Neural cell (in vitro differentiated cells): Measurements from ENCODE around the gene COG4.

ENCODE experiments used
- EP300 ChIP-seq: fragments of 450-650 bp; conservative IDR thresholded peaks from 2 replicates; pipeline ENCODE4 v1.6.1; 2014; ENCODE audit warnings: antibody characterized with exemption, mild to moderate bottlenecking, moderate library complexity; ENCODE audit not compliant: poor library complexity, severe bottlenecking
- EZH2 ChIP-seq: fragments of 200-600, 300-800 bp; shearing (Covaris generic), sonication (generic); IDR thresholded peaks from 2 replicates; pipeline ENCODE4 v1.6.1; 2014; ENCODE audit warnings: antibody characterized with exemption, low read length, borderline replicate concordance, mild to moderate bottlenecking; ENCODE audit not compliant: insufficient read depth, poor library complexity, severe bottlenecking
- POLR2AphosphoS5 ChIP-seq: IDR thresholded peaks from 2 replicates; pipeline ENCODE4 v1.6.1; 2012
- TAF1 ChIP-seq: IDR thresholded peaks from 2 replicates; pipeline ENCODE4 v1.6.1; 2012; ENCODE audit warnings: low read depth
- TF ChIP-seq, protein P1 (sequence below): IDR thresholded peaks from 2 replicates; pipeline ENCODE4 v1.6.1; 2012; ENCODE audit warnings: borderline replicate concordance
- TF ChIP-seq, protein P2 (sequence below): fragments of 450-650 bp; IDR thresholded peaks from 2 replicates; pipeline ENCODE4 v1.5.1; 2014; ENCODE audit warnings: antibody characterized with exemption, mild to moderate bottlenecking, moderate library complexity; ENCODE audit not compliant: poor library complexity, severe bottlenecking

GRCh38 chr16:70478912-70479341, 44.4 kb downstream of the COG4 start:
- TF ChIP-seq, protein P1, sequence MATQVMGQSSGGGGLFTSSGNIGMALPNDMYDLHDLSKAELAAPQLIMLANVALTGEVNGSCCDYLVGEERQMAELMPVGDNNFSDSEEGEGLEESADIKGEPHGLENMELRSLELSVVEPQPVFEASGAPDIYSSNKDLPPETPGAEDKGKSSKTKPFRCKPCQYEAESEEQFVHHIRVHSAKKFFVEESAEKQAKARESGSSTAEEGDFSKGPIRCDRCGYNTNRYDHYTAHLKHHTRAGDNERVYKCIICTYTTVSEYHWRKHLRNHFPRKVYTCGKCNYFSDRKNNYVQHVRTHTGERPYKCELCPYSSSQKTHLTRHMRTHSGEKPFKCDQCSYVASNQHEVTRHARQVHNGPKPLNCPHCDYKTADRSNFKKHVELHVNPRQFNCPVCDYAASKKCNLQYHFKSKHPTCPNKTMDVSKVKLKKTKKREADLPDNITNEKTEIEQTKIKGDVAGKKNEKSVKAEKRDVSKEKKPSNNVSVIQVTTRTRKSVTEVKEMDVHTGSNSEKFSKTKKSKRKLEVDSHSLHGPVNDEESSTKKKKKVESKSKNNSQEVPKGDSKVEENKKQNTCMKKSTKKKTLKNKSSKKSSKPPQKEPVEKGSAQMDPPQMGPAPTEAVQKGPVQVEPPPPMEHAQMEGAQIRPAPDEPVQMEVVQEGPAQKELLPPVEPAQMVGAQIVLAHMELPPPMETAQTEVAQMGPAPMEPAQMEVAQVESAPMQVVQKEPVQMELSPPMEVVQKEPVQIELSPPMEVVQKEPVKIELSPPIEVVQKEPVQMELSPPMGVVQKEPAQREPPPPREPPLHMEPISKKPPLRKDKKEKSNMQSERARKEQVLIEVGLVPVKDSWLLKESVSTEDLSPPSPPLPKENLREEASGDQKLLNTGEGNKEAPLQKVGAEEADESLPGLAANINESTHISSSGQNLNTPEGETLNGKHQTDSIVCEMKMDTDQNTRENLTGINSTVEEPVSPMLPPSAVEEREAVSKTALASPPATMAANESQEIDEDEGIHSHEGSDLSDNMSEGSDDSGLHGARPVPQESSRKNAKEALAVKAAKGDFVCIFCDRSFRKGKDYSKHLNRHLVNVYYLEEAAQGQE, result no peak
- TF ChIP-seq POLR2AphosphoS5 (no peak), EP300 (no peak), TAF1 (no peak), EZH2 (no peak)
- TF ChIP-seq, protein P2, sequence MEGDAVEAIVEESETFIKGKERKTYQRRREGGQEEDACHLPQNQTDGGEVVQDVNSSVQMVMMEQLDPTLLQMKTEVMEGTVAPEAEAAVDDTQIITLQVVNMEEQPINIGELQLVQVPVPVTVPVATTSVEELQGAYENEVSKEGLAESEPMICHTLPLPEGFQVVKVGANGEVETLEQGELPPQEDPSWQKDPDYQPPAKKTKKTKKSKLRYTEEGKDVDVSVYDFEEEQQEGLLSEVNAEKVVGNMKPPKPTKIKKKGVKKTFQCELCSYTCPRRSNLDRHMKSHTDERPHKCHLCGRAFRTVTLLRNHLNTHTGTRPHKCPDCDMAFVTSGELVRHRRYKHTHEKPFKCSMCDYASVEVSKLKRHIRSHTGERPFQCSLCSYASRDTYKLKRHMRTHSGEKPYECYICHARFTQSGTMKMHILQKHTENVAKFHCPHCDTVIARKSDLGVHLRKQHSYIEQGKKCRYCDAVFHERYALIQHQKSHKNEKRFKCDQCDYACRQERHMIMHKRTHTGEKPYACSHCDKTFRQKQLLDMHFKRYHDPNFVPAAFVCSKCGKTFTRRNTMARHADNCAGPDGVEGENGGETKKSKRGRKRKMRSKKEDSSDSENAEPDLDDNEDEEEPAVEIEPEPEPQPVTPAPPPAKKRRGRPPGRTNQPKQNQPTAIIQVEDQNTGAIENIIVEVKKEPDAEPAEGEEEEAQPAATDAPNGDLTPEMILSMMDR, result no peak
